Stomach (tissue), 4 donors: Measurements from ENCODE around the gene HDGFL3.

ENCODE experiments used
- EP300 ChIP-seq: sonication (generic); formaldehyde crosslinking; IDR thresholded peaks from one replicate; pipeline ENCODE4 v1.6.1; 2017; ENCODE audit warnings: antibody characterized with exemption
- TF ChIP-seq, protein P1 (sequence below), 7 experiments: fragments of 450-650 bp in 4 of 7; fragments of 200-600 bp in 3 of 7; sonication (generic) in 3 of 7; IDR thresholded peaks; one replicate each; pipeline ENCODE4 v1.5.1; 2016 to 2019; ENCODE audit warnings: antibody characterized with exemption in 7 of 7, control low read depth in 2 of 7, mild to moderate bottlenecking in 1 of 7

DNA sequence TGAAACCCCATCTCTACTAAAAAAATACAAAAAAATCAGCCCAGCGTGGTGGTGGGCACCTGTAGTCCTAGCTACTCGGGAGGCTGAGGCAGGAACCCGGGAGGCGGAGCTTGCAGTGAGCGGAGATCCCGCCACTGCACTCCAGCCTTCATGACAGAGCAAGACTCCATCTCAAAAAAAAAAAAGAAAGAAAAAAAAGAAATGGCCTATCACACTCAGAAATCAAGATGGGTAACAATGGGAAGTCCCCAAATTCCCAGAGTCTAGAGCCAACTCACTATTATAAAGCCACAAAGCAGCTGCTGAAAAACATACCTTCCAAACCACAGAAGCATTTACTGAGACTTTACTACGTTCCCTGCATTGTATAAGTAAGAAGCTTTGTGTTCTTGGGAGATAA lies 7.5 kb downstream of the HDGFL3 start:
- TF ChIP-seq, protein P1, sequence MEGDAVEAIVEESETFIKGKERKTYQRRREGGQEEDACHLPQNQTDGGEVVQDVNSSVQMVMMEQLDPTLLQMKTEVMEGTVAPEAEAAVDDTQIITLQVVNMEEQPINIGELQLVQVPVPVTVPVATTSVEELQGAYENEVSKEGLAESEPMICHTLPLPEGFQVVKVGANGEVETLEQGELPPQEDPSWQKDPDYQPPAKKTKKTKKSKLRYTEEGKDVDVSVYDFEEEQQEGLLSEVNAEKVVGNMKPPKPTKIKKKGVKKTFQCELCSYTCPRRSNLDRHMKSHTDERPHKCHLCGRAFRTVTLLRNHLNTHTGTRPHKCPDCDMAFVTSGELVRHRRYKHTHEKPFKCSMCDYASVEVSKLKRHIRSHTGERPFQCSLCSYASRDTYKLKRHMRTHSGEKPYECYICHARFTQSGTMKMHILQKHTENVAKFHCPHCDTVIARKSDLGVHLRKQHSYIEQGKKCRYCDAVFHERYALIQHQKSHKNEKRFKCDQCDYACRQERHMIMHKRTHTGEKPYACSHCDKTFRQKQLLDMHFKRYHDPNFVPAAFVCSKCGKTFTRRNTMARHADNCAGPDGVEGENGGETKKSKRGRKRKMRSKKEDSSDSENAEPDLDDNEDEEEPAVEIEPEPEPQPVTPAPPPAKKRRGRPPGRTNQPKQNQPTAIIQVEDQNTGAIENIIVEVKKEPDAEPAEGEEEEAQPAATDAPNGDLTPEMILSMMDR (IDR thresholded peaks at IDR 0.05): no peak
- no peak for TF ChIP-seq EP300
